MCF 10A (cell line): ENCODE measurements around the gene NME3. TPM values are rescaled to one million over a fixed set of nuclear protein-coding genes. Genes with fewer than 3 reads are reported as not detected.

Experiments used
- BruUV-seq: library from RNA; stranded (reverse); fragments of 400-500 nt; replicated peaks from 2 replicates; lab custom pipeline; 2021; lab: Mats Ljungman, UMichigan
- CTCF ChIA-PET: fragments of 300-600 bp; sonication (Branson Sonifier 250); formaldehyde crosslinking; extraction: SDS; loops from one replicate; lab custom pipeline; 2021; ENCODE audit warnings: antibody characterized with exemption, inconsistent platforms; lab: Yijun Ruan, JAX
- POLR2A ChIA-PET: fragments of 300-600, 350-650 bp; sonication (Branson Sonifier 250); formaldehyde crosslinking; extraction: SDS; loops from one replicate; lab custom pipeline; 2020; ENCODE audit warnings: antibody characterized with exemption, inconsistent platforms; lab: Yijun Ruan, JAX
- DNase-seq: peaks from one replicate; pipeline ENCODE4 v3.0.0-alpha.2; 2018; ENCODE audit not compliant: unreplicated experiment
- H3K27ac Mint-ChIP-seq: one replicate; pipeline ENCODE4 v1.8.0; 2022; ENCODE audit warnings: mild to moderate bottlenecking, low read depth, mixed read lengths; ENCODE audit not compliant: unreplicated experiment
- H3K27me3 Mint-ChIP-seq: one replicate; pipeline ENCODE4 v1.8.0; 2022; ENCODE audit warnings: mixed read lengths; ENCODE audit not compliant: insufficient read depth, unreplicated experiment
- H3K36me3 Mint-ChIP-seq: one replicate; pipeline ENCODE4 v1.8.0; 2022; ENCODE audit warnings: mild to moderate bottlenecking, moderate library complexity, mixed read lengths; ENCODE audit not compliant: insufficient read depth, unreplicated experiment
- H3K4me1 Mint-ChIP-seq: one replicate; pipeline ENCODE4 v1.8.0; 2022; ENCODE audit warnings: mixed read lengths; ENCODE audit not compliant: insufficient read depth, unreplicated experiment
- H3K4me3 Mint-ChIP-seq: one replicate; pipeline ENCODE4 v1.8.0; 2022; ENCODE audit warnings: mild to moderate bottlenecking, moderate library complexity, mixed read lengths; ENCODE audit not compliant: unreplicated experiment
- H3K9me3 Mint-ChIP-seq: one replicate; pipeline ENCODE4 v1.8.0; 2022; ENCODE audit warnings: mixed read lengths; ENCODE audit not compliant: unreplicated experiment
- intact Hi-C: fragments of 100-400 bp; cut with micrococcal nuclease; formaldehyde crosslinking; loops from 2 replicates; pipeline ENCODE4 v1.14.1; 2022
- total RNA-seq: library from RNA; stranded (reverse); gene quantifications from 2 replicates; pipeline ENCODE4 v1.2.3, GENCODE V29; 2022
- TF ChIP-seq, protein P1 (sequence below): fragments of 200-600 bp; IDR thresholded peaks from one replicate; pipeline ENCODE4 v1.8.0; 2022; ENCODE audit warnings: antibody characterized with exemption, mild to moderate bottlenecking; ENCODE audit not compliant: unreplicated experiment

The NME3 gene
- total RNA-seq, 1 experiment from 2014 or later, result 44.0 TPM

GRCh38 chr16:1743376-1744337, 27.7 kb downstream of the NME3 start:
- peak; percentile 76 for DNase-seq
- ChIA-PET CTCF (interaction anchor here (1.2 to 1.8 kb wide), 3 partner anchors 19 to 38 kb away, joined by 5 to 7 read pairs (median 5); partner anchors contain the start of gene MAPK8IP3), POLR2A (interaction anchor here (0.6 to 5.3 kb wide), 10 partner anchors 11 to 132 kb away, joined by 3 to 95 read pairs (median 6); partner anchors contain the start of genes EME2, FAHD1, HAGH and JPT2)
- no peaks in the 10 kb centered on the region for H3K27me3 Mint-ChIP-seq
- no TSS peak for BruUV-seq
- peaks cover 34% of the 10 kb centered on the region for H3K4me1 Mint-ChIP-seq
- intact Hi-C loops, result loop anchor here (2.0 kb wide), 1 partner anchor 27 kb away; the partner anchor contains the start of gene NME3
- H3K9me3 Mint-ChIP-seq, result no peaks in the 10 kb centered on the region
- H3K36me3 Mint-ChIP-seq, result peaks cover 29% of the 10 kb centered on the region
- no peak overlapping the region for H3K27ac Mint-ChIP-seq
- H3K4me3 Mint-ChIP-seq, result peak overlapping the region; percentile 25
- TF ChIP-seq, protein P1, sequence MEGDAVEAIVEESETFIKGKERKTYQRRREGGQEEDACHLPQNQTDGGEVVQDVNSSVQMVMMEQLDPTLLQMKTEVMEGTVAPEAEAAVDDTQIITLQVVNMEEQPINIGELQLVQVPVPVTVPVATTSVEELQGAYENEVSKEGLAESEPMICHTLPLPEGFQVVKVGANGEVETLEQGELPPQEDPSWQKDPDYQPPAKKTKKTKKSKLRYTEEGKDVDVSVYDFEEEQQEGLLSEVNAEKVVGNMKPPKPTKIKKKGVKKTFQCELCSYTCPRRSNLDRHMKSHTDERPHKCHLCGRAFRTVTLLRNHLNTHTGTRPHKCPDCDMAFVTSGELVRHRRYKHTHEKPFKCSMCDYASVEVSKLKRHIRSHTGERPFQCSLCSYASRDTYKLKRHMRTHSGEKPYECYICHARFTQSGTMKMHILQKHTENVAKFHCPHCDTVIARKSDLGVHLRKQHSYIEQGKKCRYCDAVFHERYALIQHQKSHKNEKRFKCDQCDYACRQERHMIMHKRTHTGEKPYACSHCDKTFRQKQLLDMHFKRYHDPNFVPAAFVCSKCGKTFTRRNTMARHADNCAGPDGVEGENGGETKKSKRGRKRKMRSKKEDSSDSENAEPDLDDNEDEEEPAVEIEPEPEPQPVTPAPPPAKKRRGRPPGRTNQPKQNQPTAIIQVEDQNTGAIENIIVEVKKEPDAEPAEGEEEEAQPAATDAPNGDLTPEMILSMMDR, result no peak

DNA sequence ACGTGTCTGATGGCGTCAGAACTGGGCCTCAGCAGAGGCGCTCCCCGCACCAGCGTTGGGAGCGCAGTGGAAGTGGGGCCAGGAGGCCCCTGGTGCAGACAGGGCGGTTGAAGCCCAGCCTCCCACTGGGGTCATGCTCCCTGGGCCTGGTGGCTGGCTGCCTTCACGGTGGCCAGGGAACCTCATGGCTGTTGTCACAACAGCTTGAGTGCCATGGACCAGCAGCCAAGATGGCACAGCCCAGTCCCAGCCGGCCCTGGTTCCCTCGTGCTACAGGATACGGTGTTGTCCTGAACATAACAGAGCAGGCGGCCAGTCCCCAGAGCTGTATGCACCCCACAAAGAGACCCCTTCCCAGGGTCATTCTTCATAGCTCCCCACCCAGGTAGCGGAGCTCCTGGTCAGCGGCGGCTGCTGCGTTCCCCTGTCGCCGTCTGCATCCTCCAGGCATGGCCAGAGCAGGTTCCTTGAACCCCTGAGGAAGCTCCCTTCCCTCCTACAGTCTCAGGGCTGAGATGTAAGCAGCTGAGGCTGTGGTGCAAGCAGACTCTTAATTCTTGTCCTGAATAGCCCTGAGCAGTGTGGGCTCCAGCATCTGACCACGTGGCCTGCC, 29.7 kb downstream of the NME3 start:
- peaks cover 27% of the 10 kb centered on the region for H3K4me1 Mint-ChIP-seq
- H3K27ac Mint-ChIP-seq, result no peak overlapping the region
- intact Hi-C loops, result no loop called here
- H3K36me3 Mint-ChIP-seq, result peaks cover 20% of the 10 kb centered on the region
- BruUV-seq, result no TSS peak
- DNase-seq, result no peak
- no peaks in the 10 kb centered on the region for H3K27me3 Mint-ChIP-seq
- ChIA-PET POLR2A (interaction anchor here (0.6 kb wide), 1 partner anchor 36 kb away, joined by 3 read pairs; the partner anchor contains the start of gene MAPK8IP3), CTCF (interaction anchor here (0.6 kb wide), 1 partner anchor 299 kb away, joined by 3 read pairs; no protein-coding TSS in a partner anchor)
- H3K4me3 Mint-ChIP-seq, result no peak overlapping the region
- TF ChIP-seq, protein P1, result no peak
- no peaks in the 10 kb centered on the region for H3K9me3 Mint-ChIP-seq

DNA sequence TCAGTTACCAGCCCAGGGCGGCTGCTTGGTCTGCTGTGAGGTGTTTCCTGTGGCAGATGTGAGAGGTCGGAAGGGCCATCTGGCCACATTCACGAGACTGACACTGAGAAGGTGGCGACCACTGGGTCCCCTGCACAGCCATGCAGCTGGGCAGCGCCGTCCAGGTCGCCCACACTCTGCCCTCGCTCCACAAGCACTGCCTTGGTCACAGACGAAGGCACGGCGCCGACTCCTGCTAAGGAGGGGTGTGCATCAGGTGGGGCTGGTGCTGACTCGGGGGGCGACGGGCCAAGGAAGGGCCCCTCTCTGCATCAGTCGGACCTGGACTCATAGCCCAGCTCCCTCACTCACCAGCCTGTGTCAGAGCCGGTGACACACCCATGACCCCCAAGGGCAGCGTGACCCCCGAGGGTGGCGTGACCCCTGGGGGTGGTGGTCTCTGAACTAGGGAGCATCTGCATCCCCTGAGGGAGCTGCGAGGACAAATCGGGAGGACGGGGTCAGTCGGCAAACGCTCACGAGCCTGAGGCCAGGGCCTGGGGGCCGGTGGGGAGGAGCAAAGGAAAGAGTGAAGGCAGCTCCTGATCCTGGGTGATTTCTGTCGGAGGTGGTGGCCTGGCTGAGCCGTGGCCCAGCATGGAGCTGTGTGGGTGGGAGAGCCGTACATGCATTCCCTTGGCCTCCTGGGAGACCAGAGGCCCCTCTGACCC, 30.4 kb downstream of the NME3 start:
- Mint-ChIP-seq H3K27ac (no peak overlapping the region), H3K9me3 (no peaks in the 10 kb centered on the region), H3K27me3 (no peaks in the 10 kb centered on the region), H3K4me3 (no peak overlapping the region), H3K36me3 (peaks cover 16% of the 10 kb centered on the region), H3K4me1 (peaks cover 21% of the 10 kb centered on the region)
- POLR2A ChIA-PET, result no interaction called here
- TF ChIP-seq, protein P1, result no peak
- no peak for DNase-seq
- no TSS peak for BruUV-seq
- intact Hi-C loops, result no loop called here
- CTCF ChIA-PET, result no interaction called here
